GM18951 (cell line): Measurements from ENCODE around the gene CYP1A2.
"Not testable (repeated sequence)": the region's sequence is repeated elsewhere in the genome, so short reads cannot be mapped to it uniquely, and the experiment has no call there.

Experiments used
- POLR2A ChIP-seq: IDR thresholded peaks from 4 replicates; pipeline ENCODE4 v1.6.1; 2011; ENCODE audit warnings: mild to moderate bottlenecking; ENCODE audit not compliant: insufficient read length, insufficient read depth; ENCODE audit errors: extremely low read depth
- in situ Hi-C: fragments of 300-500 bp; cut with MboI; formaldehyde crosslinking; loops from one replicate; pipeline ENCODE4 v1.12.0; 2022; ENCODE audit warnings: low sequenced_read_pairs, mixed read lengths, inconsistent platforms; ENCODE audit not compliant: unreplicated experiment

CYP1A2 gene

DNA sequence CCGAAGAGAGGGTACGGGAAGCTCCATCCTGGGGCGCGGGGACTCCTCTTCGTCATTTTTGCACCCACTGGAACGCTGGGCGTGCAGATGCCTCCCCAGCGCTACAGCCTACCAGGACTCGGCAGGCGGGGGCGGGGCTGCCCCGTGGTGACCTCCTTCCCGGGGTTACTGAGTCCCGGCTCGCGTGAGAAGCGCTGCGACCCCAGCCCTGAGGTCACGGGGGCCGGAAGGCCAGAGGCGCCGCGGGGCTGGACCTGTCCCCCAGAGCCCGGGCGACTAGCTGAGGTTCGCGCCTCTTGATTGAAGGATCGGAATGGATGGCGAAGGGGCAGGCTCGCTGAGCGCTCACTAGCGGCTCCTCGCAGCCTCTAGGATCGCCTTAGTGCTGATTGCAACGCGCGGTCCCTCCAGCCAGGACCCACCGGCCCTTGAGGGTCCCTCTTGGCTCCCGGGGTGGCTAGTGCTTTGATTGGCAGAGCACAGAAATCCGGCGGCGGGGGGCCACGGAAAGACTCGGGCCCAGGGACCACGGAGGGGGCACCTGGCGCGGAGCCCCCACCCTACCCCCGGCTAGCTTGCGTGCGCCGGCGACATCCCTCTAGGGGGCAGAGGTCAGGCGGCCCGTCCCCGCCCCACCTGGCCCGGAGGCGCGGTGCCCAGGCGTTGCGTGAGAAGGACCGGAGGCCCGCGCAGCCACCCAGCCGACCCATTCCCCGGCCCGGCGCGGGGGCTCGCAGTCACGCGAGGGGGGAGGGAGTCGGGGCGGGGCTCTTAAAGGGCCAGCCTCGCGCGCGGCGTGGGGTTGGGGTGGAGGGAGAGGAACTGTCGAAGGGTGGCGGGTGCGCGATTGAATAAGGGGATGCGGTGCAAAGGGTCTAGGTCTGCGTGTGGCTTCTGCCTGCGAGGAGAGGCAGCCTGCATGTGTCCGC, 22.5 kb upstream of the CYP1A2 start:
- peak; percentile 25 for TF ChIP-seq POLR2A
- in situ Hi-C loops, result no loop called here

DNA sequence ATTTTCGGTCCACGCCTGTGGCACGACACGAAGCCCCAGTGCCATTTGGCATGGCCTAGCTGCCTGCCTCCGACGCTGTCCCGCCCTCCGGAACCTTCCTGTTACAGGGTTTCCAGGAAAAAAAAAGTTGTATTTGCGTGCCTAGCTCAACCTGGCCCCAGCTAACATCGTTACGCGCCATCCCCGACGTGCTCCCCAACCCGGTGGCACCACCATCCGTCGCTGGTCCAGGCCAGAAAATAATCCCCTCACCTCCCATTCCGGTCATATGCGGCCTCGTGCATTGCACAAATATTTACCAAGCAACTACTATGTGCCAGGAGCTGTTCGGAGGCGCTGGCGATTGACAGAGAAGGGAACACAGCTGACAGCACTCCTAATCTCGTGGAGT, 21.9 kb upstream of the CYP1A2 start:
- TF ChIP-seq POLR2A, result no peak
- in situ Hi-C loops, result no loop called here

DNA sequence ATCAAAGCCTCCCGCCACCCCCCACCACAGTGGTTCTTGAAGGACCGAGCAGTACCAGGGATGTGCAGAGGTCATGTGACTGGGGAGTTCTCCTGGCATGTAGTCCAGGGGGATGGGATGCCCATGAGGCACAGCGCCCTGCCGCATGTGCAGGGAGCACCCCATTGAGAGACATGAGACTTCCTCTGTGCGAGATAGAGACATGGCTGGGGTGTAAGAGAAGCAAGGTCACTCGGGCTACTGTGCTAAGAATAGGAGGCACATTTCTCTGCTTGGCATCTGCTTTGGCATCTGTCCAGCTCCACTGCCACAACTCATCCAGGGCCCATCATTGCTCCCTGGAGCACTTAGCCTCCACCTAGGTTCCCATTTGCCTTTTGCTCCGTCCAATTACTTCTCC, 20.9 kb upstream of the CYP1A2 start:
- in situ Hi-C loops, result no loop called here
- no peak for TF ChIP-seq POLR2A

DNA sequence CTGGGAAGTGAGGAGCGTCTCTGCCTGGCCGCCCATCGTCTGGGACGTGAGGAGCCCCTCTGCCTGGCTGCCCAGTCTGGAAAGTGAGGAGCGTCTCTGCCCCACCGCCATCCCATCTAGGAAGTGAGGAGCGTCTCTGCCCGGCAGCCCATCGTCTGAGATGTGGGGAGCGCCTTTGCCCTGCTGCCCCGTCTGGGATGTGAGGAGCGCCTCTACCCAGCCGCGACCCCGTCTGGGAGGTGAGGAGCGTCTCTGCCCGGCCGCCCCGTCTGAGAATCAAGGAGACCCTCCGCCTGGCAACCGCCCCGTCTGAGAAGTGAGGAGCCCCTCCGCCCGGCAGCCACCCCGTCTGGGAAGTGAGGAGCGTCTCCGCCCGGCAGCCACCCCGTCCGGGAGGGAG, 19.9 kb upstream of the CYP1A2 start:
- in situ Hi-C loops, result not testable (repeated sequence)

DNA sequence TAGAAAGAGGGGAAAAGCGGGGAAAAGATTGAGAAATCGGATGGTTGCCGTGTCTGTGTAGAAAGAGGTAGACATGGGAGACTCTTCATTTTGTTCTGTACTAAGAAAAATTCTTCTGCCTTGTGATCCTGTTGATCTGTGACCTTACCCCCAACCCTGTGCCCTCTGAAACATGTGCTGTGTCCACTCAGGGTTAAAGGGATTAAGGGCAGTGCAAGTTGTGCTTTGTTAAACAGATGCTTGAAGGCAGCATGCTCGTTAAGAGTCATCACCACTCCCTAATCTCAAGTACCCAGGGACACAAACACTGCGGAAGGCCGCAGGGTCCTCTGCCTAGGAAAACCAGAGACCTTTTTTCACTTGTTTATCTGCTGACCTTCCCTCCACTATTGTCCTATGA, 19.3 kb upstream of the CYP1A2 start:
- in situ Hi-C loops, result not testable (repeated sequence)

DNA sequence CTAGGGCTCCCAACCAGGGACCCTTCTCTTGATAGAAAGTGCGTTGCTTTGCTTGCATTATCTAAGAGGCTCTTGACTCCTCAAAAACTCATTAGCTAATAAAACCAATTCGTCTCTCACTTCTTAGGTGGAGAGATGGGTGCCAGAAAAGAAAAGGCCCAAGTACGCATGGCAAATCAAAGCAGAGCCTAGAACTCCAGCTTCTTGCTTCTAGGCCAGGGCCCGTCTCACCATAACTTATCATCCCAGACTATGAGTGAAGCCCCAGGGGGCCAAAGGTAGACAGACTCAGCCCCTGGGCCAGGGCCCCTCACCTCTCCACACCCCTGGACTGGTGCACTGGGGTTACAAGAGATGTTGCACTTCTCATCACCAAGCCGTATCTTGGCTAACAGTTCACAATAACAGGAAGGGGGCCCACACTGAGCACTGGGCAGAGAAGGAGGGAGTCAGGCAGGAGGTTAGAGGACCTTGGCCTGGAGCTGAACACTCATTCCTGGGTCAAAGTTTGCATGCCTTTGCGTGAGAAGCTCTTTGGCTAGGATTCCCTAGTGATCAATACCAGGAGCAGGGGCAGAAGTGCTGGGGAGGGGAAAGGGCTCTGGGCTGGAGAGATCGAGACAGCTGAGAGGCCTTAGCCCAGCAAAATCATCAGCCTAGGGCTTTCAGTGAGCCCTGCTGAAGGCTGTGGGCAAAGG, 17.9 kb upstream of the CYP1A2 start:
- no peak for TF ChIP-seq POLR2A
- in situ Hi-C loops, result no loop called here

DNA sequence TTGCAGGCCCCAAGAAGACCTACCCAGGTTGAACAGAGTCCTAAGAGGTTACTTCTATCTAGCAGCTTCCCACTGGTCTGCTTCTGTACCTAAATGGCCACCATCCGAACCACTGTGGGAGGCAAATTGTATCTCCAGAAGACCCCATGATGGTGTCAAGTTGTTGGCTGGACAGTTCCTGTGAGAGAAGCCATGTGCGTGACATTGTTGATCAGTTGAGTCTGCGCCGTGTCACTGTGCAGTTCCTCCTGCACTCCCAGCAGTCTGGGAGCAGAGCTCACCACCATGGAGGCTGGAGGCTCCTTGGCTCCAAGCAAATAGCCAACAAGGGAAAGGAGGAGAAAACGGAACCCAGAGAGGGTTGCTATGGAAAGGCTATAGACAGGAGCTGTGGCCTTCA, 15.8 kb upstream of the CYP1A2 start:
- in situ Hi-C loops, result no loop called here
- no peak for TF ChIP-seq POLR2A

DNA sequence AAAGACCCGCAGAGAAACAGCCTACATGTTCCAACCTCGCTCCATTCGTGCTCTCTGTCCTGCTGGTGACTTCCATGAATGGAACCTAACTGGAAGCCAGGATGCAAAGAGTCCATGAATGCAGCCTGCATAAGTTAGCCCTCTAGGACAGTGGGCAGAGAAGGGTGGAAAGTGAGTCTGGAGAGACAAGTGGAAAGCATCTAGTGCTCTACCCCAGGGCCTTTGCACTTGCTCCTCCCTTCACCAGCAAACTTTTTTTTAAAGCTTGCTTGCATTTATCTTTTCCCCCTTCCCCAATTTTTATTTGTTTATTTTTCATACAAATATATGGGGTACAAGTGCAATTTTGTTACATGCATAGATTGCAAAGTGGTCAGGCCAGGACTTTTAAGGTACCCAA, 15.4 kb upstream of the CYP1A2 start:
- no peak for TF ChIP-seq POLR2A
- in situ Hi-C loops, result no loop called here

DNA sequence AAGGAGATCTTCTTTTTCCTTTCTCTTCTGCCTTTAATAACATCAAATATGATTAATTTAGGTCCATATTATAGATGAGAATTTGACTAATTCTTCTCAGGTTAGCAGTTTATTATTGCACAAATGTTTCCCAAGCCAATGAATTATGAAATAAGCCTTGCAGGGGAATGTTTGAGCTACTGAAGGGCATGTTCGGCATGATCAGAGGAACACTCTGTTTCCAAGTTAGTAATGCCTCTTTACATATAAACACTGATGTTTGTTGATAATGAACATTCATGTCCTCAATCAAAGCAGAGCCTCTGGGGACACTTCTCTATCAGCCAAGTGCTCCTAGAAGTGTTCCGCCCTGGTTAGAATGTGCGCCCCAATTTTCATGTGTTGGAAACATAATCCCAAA, 13.3 kb upstream of the CYP1A2 start:
- in situ Hi-C loops, result no loop called here
- TF ChIP-seq POLR2A, result no peak

DNA sequence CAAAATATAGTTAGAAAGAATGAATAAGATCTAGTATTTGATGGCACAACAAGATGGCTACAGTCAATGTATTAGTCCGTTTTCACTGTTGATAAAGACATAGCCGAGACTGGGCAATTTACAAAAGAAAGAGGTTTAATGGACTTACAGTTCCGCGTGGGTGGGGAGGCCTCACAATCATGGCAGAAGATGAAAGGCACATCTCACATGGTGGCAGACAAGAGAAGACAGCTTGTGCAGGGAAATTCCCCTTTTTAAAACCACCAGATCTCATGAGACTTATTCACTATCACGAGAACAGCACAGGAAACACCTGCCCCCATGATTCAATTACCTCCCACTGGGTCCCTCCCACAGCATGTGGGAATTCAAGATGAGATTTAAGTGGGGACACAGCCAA, 10.4 kb upstream of the CYP1A2 start:
- in situ Hi-C loops, result not testable (repeated sequence)

DNA sequence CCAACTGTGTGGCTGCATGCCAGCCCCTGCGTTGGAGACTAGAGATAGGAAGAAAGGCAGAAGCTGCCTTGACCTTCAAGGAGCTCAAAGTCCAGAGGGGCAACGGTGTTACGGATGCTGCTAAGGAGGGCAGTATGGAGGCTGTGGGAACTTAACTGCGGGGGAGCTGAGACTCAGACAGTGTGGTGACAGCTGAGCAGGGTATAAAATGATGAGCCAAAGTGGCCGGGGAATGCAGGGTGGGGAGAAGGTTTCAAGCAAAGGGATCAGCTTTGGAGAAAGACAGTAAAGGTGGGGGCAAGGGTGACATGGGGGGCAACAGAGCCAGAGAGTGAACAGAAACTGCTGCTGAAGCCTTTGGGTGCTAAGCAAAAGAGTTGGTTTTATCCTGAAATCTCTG, 6.2 kb upstream of the CYP1A2 start:
- no peak for TF ChIP-seq POLR2A
- in situ Hi-C loops, result no loop called here

DNA sequence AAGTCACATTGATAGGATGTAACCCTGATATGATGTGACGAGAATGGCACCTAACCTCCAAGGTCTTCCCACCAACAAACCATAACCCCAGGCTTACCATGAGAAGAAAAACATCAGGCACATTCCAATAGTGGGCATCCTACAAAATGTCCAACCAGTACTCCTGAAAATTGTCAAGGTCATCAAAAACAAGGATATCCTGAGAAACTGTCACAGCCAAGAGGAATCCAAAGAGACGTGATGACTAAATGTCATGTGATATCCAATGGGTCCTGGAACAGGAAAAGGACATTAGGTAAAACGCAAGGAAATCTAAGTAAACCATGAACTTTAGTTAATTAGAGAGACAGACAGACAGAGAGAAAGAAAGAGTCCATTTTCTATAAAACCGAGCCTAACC, 2.3 kb upstream of the CYP1A2 start:
- TF ChIP-seq POLR2A, result no peak
- in situ Hi-C loops, result loop anchor here (5.0 kb wide), 1 partner anchor 104 kb away; no protein-coding TSS in a partner anchor

DNA sequence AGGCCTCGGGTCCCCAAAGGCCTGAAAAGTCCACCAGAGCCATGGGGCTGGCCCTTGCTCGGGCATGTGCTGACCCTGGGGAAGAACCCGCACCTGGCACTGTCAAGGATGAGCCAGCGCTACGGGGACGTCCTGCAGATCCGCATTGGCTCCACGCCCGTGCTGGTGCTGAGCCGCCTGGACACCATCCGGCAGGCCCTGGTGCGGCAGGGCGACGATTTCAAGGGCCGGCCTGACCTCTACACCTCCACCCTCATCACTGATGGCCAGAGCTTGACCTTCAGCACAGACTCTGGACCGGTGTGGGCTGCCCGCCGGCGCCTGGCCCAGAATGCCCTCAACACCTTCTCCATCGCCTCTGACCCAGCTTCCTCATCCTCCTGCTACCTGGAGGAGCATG, 1.2 kb downstream of the CYP1A2 start:
- no peak for TF ChIP-seq POLR2A
- in situ Hi-C loops, result loop anchor here (5.0 kb wide), 1 partner anchor 108 kb away; no protein-coding TSS in a partner anchor

DNA sequence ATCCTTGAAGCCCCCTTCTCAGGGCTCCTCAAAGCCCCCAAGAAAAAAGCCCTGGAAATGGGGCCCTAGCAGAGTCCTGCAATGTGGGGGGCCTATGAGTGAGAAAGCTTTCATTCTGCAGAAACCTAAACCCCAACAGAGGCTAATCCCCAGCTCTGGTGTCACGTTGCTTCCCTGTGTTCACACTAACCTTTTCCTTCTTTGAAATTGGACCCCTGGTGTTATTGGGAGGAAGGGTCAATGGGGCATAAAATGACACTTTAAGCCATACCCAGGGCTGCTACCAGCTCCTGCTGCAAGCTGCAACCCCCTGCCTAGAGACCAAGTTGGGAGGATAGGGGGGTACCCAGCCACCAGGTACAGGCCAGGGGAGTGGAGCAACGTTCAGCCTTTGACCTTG, 2.1 kb downstream of the CYP1A2 start:
- in situ Hi-C loops, result no loop called here
- no peak for TF ChIP-seq POLR2A
